ENCODE results near the gene JADE3.

Gene JADE3

GRCh38 chrX:46912098-46912602, at the start of gene JADE3:
JADE3 (plus strand) TSS chrX:46912421; CDS start chrX:46984895, 72,474 bp downstream.
- DNase-seq, result peak; percentile 80

GRCh38 chrX:46863072-46863471, 49.1 kb upstream of the JADE3 start:
- no peak for DNase-seq

DNA sequence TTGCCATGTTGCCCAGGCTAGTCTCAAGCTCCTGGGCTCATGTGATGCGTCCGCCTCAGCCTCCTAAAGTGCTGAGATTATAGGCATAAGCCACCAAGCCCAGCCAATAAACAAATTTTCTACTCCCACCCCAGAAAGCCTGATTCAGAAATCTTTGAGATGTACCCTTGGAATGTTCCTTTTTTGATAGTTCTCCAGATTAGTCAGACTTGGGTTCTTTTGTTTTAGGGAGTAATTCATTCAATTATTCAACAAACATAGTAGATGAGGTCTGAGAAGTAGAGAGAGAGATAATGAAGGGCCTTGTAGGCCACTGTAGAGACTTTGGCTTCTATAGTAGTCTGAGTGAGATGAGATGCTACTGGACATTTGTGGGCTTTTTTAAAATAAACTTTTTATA, 47.6 kb upstream of the JADE3 start:
- no peak for DNase-seq

DNA sequence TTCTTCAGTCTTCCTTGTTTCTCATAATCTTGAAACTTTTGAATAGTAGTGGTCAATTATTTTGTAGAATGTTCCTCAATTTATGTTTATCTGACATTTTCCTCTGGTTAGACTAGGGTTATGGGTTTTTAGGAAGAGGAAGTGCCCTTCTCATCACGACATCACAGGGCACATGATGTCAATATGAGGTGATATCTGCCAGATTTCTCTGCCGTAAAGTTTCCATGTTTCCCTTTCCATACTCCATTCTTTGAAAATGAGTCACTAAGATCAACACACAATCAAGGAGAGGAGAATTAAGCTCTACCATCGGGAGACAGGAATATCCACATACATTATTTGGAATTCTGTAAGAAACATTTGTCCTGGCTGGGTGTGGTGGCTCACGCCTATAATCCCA, 46.9 kb upstream of the JADE3 start:
- DNase-seq, result no peak

DNA sequence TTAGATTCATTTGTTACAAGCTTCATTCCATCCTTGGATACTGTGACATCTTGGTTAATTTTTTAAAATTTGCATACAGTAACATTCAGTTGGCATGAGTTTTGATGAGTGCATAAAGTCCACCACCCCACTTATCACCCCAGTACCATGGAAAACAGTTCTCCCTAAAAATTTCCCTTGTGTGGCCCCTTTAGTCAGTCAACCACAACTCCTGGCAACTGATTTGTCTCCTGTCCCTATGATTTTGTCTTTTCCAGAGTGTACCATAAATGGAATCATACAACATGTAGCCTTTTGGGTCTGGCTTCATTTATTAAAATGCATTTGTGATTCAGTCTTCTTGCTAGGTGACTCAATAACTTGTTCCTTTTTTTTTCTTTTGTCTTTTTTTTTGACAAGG, 45.5 kb upstream of the JADE3 start:
- DNase-seq, result no peak

DNA sequence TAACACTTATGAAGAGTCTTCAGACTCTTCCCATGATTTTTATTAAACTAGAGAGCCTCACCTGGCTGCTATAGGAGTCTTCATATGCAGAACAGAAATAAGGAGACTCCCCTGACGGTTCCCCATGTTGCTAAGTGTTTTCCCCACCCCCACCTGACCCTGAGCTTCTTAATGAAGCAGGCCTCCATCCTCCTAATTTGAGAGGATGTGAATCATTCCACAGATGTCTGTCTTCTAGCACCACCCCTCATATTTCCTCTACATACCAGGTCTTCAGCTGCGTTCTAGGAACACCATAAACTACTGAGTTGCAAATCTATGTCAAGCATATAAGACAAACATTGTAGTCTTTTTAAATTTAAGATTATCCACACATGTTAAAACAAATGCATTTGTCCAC, 38.5 kb upstream of the JADE3 start:
- no peak for DNase-seq

GRCh38 chrX:46876901-46877300, 35.3 kb upstream of the JADE3 start:
- no peak for DNase-seq

DNA sequence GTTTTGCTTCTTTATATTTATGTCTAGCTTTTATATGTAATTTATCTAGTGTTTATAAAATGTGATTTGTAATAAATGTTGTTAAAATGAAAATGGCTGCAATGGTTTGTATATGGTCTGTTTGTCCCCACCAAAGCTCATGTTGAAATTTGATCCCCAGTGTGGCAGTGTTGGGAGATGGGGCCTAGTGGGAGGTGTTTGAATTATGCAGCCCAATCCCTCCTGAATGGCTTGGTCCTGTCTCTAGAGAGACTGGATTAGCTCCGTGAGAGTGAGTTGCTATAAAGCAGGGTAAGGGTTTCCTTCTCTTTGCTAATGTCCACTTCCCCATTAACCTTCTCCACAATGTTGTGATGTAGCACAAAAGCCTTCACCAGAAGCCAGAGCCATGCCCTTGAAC, 30.0 kb upstream of the JADE3 start:
- DNase-seq, result no peak

GRCh38 chrX:46884799-46885198, 27.4 kb upstream of the JADE3 start:
- DNase-seq, result no peak

GRCh38 chrX:46898207-46898606, 14.0 kb upstream of the JADE3 start:
- no peak for DNase-seq

- DNase-seq, result peak; percentile 86
Measured at GRCh38 chrX:46903458-46904242, 8.6 kb upstream of the JADE3 start.

GRCh38 chrX:46904626-46905025, 7.6 kb upstream of the JADE3 start:
- DNase-seq, result no peak

- DNase-seq, result no peak
Measured at GRCh38 chrX:46910415-46910814, 1.8 kb upstream of the JADE3 start.

GRCh38 chrX:46912603-46913491, 626 bp downstream of the JADE3 start:
- DNase-seq, result peak; percentile 36

GRCh38 chrX:46913667-46914066, 1.4 kb downstream of the JADE3 start:
- no peak for DNase-seq

DNA sequence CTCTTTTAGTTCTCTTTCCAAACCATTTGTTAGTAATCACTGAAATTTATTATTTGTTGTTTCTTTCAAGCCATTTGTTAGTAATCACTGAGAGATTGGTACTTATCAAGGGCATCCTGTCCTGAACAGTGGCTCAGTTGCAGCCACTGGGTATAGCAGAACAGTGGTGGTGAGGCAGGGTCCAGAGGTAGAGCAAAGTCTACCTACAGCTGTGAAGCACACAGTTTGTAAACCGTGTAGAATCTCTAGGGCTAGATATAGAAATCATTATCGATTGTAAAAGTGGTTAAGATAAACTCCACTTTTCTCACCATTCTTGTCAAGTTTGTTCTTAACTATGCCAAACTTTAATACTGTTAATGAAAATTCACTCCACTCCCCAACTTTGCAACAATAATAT, 4.1 kb downstream of the JADE3 start:
- no peak for DNase-seq

- DNase-seq, result no peak
Measured at GRCh38 chrX:46917622-46918021, 5.4 kb downstream of the JADE3 start.

- DNase-seq, result no peak
Measured at GRCh38 chrX:46918434-46918833, 6.2 kb downstream of the JADE3 start.

- DNase-seq, result no peak
Measured at GRCh38 chrX:46920235-46920634, 8.0 kb downstream of the JADE3 start.

- no peak for DNase-seq
Measured at GRCh38 chrX:46922611-46923010, 10.4 kb downstream of the JADE3 start.

DNA sequence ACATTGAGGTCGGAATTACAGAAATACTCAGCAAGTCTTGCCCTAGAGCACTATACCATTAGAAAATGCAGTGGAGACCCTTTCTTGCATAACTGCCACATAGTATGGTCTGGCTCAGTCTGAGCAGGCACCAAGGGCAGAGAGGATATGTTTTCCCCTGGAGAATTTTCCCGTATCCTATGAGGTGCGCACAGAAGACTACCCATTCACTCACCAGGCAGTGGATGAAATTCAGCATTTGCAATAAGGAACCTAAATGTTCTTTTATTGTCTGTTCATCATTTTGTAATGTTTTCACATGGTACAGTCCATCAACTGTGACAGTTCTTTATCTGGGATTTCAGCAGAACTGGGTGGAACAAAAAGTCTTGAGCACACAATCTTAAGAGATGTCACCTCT, 15.5 kb downstream of the JADE3 start:
- DNase-seq, result no peak

- no peak for DNase-seq
Measured at GRCh38 chrX:46929439-46930261, 17.4 kb downstream of the JADE3 start.

- DNase-seq, result no peak
Measured at GRCh38 chrX:46935295-46935694, 23.1 kb downstream of the JADE3 start.
